ENCODE results near the gene ASTL.

- TF ChIP-seq EZH2 (IDR thresholded peaks at IDR 0.05; ENCODE audit: borderline replicate concordance, low read depth, low read length, severe bottlenecking): no peak
- TF ChIP-seq POLR2A (IDR thresholded peaks at IDR 0.05; ENCODE audit: low read depth, low read length): no peak
- TF ChIP-seq CTCF (IDR thresholded peaks at IDR 0.05; ENCODE audit: extremely low read depth in 1 of 2, insufficient read depth in 1 of 2, low read depth in 1 of 2, low read length in 2 of 2): no peak
- TF ChIP-seq POLR2AphosphoS5 (IDR thresholded peaks at IDR 0.05; ENCODE audit: insufficient read depth, low read depth, low read length): no peak
- no peak for TF ChIP-seq MAX (IDR thresholded peaks at IDR 0.05; ENCODE audit: insufficient read depth, insufficient read length)
- TF ChIP-seq JUN (IDR thresholded peaks at IDR 0.05; ENCODE audit: borderline replicate concordance, insufficient read depth, insufficient read length, low read depth): no peak
Observed at GRCh38 chr2:96090196-96090926, 47.9 kb downstream of the ASTL start.

Data from endothelial cell of umbilical vein (primary cell).